Measurements from ENCODE around the gene COL1A2. TPM values are rescaled to one million over a fixed set of nuclear protein-coding genes. Genes with fewer than 3 reads are reported as not detected.

The COL1A2 gene
- total and polyA plus RNA-seq, 2 experiments from 2014 or later, result 1,836 to 2,200 TPM

DNA sequence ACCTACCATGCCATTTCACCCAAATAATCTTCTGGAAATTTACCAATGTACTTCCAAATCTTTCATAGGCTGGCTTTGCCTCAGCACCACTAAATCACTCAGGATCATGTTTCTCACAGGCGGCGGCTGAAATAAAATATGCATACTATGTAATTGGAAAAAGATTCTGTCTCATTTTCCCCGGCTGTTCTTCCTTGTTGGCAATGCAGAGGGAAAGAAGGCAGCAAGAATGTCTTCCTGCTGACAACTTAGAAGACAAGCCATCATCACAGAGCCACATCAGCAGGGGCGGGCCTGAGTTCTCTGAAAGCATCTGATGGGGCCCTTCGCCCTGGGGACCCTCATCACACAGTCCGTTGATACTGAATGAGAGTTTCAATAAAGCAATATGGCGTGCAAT is 39.2 kb upstream of the COL1A2 start:
- H3K36me3 ChIP-seq (replicated peaks; ENCODE audit: insufficient read depth, low read depth), result no peaks in the 10 kb centered on the region
- TF ChIP-seq EZH2phosphoT487 (IDR thresholded peaks at IDR 0.05; ENCODE audit: low read depth, severe bottlenecking, unreplicated experiment) (no peak), EZH2 (IDR thresholded peaks at IDR 0.05; ENCODE audit: borderline replicate concordance) (no peak)
- TF ChIP-seq, protein P1, sequence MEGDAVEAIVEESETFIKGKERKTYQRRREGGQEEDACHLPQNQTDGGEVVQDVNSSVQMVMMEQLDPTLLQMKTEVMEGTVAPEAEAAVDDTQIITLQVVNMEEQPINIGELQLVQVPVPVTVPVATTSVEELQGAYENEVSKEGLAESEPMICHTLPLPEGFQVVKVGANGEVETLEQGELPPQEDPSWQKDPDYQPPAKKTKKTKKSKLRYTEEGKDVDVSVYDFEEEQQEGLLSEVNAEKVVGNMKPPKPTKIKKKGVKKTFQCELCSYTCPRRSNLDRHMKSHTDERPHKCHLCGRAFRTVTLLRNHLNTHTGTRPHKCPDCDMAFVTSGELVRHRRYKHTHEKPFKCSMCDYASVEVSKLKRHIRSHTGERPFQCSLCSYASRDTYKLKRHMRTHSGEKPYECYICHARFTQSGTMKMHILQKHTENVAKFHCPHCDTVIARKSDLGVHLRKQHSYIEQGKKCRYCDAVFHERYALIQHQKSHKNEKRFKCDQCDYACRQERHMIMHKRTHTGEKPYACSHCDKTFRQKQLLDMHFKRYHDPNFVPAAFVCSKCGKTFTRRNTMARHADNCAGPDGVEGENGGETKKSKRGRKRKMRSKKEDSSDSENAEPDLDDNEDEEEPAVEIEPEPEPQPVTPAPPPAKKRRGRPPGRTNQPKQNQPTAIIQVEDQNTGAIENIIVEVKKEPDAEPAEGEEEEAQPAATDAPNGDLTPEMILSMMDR (IDR thresholded peaks at IDR 0.05; ENCODE audit: poor library complexity), result no peak
- no peak overlapping the region for H3K4me2 ChIP-seq
- peak overlapping the region; percentile 77 for H3K27ac ChIP-seq
- no peaks in the 10 kb centered on the region for H3K27me3 ChIP-seq
- no peaks in the 10 kb centered on the region for H3K4me1 ChIP-seq (ENCODE audit: insufficient read depth)
- no peak overlapping the region for H3K4me3 ChIP-seq
- no peak overlapping the region for H2AFZ ChIP-seq
- H3K9me2 ChIP-seq (replicated peaks; ENCODE audit: insufficient read depth), result no peaks in the 10 kb centered on the region
- no peaks in the 10 kb centered on the region for H3K79me2 ChIP-seq
- no peaks in the 10 kb centered on the region for H4K20me1 ChIP-seq (ENCODE audit: insufficient read depth, poor library complexity, severe bottlenecking)
- WGBS (ENCODE audit: low lambda C conversion rate, missing lambda C conversion rate), result 68% methylated on average over 7 of the region's 7 CpGs
- peak; percentile 10 for DNase-seq (ENCODE audit: low spot score)
- no peaks in the 10 kb centered on the region for H3K9me3 ChIP-seq (ENCODE audit: low read depth)

DNA sequence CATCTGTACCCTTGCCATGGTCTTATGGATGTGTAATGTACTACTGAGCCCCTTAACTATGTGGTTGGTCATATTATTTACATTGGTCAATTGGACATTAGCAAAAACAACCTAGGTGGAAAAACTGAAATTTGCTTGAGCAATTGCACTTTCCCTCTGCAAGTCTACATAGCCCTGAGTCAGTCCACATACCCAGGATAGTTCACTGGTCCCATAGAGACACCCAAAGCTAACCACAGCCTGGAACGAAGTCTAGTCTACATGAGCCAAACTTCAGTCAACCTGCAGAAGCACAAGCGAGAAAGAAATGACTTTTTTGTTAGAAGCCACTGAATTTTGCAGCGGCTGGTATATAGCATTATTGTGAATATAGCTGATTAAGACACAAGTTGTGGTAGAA is 37.6 kb upstream of the COL1A2 start:
- 93% methylated on average over 3 of the region's 3 CpGs for WGBS (ENCODE audit: low lambda C conversion rate, missing lambda C conversion rate)

DNA sequence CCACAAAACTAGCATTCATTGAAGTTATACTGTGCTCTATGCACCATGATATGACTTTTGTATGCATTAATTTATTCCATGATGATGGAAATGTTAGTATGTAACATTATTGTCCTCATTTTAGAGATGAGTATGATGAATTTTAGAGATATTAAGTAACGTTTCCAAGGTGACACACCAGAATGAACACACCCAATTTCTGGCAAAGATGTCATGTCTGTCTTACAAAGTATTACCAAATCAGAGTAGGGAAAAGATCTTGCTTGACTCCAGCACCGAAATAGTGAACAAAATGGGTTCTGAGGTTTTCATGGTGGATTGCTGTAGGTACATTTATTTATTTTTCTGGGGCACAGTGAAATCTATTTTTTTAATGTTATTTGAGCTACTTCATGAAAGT is 33.8 kb upstream of the COL1A2 start:
- TF ChIP-seq EZH2phosphoT487 (IDR thresholded peaks at IDR 0.05; ENCODE audit: low read depth, severe bottlenecking, unreplicated experiment) (no peak), EZH2 (IDR thresholded peaks at IDR 0.05; ENCODE audit: borderline replicate concordance) (no peak)
- TF ChIP-seq, protein P1 (IDR thresholded peaks at IDR 0.05; ENCODE audit: poor library complexity), result no peak
- Histone ChIP-seq H3K9me2 (replicated peaks; ENCODE audit: insufficient read depth) (no peaks in the 10 kb centered on the region), H3K9me3 (ENCODE audit: low read depth) (no peaks in the 10 kb centered on the region), H3K27ac (no peak overlapping the region), H3K4me3 (no peak overlapping the region), H4K20me1 (ENCODE audit: insufficient read depth, poor library complexity, severe bottlenecking) (no peaks in the 10 kb centered on the region), H3K4me1 (ENCODE audit: insufficient read depth) (peaks cover under 1% of the 10 kb centered on the region), H3K79me2 (no peaks in the 10 kb centered on the region), H3K27me3 (no peaks in the 10 kb centered on the region), H3K4me2 (no peak overlapping the region), H2AFZ (no peak overlapping the region), H3K36me3 (replicated peaks; ENCODE audit: insufficient read depth, low read depth) (no peaks in the 10 kb centered on the region)
- WGBS (ENCODE audit: low lambda C conversion rate, missing lambda C conversion rate), result 91% methylated on average over 2 of the region's 2 CpGs
- DNase-seq (ENCODE audit: low spot score), result no peak

More for the DNA sequence above, 37.6 kb upstream of the COL1A2 start:
- Histone ChIP-seq H3K9me3 (ENCODE audit: low read depth) (no peaks in the 10 kb centered on the region), H3K27ac (no peak overlapping the region), H3K4me1 (ENCODE audit: insufficient read depth) (no peaks in the 10 kb centered on the region), H3K36me3 (replicated peaks; ENCODE audit: insufficient read depth, low read depth) (no peaks in the 10 kb centered on the region), H3K4me2 (no peak overlapping the region), H3K27me3 (no peaks in the 10 kb centered on the region), H2AFZ (no peak overlapping the region), H3K79me2 (no peaks in the 10 kb centered on the region), H4K20me1 (ENCODE audit: insufficient read depth, poor library complexity, severe bottlenecking) (no peaks in the 10 kb centered on the region), H3K4me3 (no peak overlapping the region), H3K9me2 (replicated peaks; ENCODE audit: insufficient read depth) (no peaks in the 10 kb centered on the region)
- DNase-seq (ENCODE audit: low spot score), result no peak
- TF ChIP-seq, protein P1 (IDR thresholded peaks at IDR 0.05; ENCODE audit: poor library complexity), result no peak
- no peak for TF ChIP-seq EZH2 (IDR thresholded peaks at IDR 0.05; ENCODE audit: borderline replicate concordance)
- no peak for TF ChIP-seq EZH2phosphoT487 (IDR thresholded peaks at IDR 0.05; ENCODE audit: low read depth, severe bottlenecking, unreplicated experiment)

DNA sequence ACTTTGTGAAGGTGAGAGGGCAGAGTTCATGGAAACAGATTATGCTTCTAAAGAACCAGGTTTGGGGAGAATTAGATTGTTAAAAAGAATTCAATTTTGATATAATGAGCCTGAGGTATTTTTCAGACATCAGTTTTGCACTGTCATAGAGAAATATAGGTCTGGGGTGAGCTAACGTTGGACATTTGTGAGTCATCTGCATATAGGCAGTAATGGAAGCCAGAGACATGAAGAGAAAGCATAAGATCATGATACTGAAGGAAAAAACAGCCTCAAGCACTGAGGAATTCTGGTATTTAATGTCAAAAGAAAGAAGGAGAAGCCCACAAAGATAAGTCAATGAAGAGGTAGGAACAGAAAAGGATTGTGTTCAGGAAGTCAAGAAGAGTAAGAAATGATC is 32.4 kb upstream of the COL1A2 start:
- TF ChIP-seq EZH2 (IDR thresholded peaks at IDR 0.05; ENCODE audit: borderline replicate concordance) (no peak), EZH2phosphoT487 (IDR thresholded peaks at IDR 0.05; ENCODE audit: low read depth, severe bottlenecking, unreplicated experiment) (no peak)
- TF ChIP-seq, protein P1 (IDR thresholded peaks at IDR 0.05; ENCODE audit: poor library complexity), result no peak
- no peak overlapping the region for H2AFZ ChIP-seq
- no peaks in the 10 kb centered on the region for H3K36me3 ChIP-seq (replicated peaks; ENCODE audit: insufficient read depth, low read depth)
- no peaks in the 10 kb centered on the region for H3K9me2 ChIP-seq (replicated peaks; ENCODE audit: insufficient read depth)
- no peaks in the 10 kb centered on the region for H3K79me2 ChIP-seq
- H3K4me2 ChIP-seq, result no peak overlapping the region
- no peak for DNase-seq (ENCODE audit: low spot score)
- no peak overlapping the region for H3K4me3 ChIP-seq
- H3K27me3 ChIP-seq, result no peaks in the 10 kb centered on the region
- no peaks in the 10 kb centered on the region for H3K9me3 ChIP-seq (ENCODE audit: low read depth)
- WGBS (ENCODE audit: low lambda C conversion rate, missing lambda C conversion rate), result 60% methylated on average over 1 of the region's 1 CpG
- peak overlapping the region; percentile 71 for H3K27ac ChIP-seq
- no peaks in the 10 kb centered on the region for H4K20me1 ChIP-seq (ENCODE audit: insufficient read depth, poor library complexity, severe bottlenecking)
- peaks cover 4% of the 10 kb centered on the region for H3K4me1 ChIP-seq (ENCODE audit: insufficient read depth)

Data from hepatocyte (in vitro differentiated cells).